ENCODE data around the gene SGSH. TPM values are rescaled to one million over a fixed set of nuclear protein-coding genes. Genes with fewer than 3 reads are reported as not detected.

SGSH gene
- total RNA-seq, 1 donor from 2014 or later = 47.6 TPM

- no peak overlapping the region for H3K27ac ChIP-seq
- no peaks in the 10 kb centered on the region for H3K27me3 ChIP-seq
- intact Hi-C loops (cut with DNase I) = no loop called here
- no peak for TF ChIP-seq POLR2A (IDR thresholded peaks at IDR 0.05)
- no peak for TF ChIP-seq POLR2AphosphoS5 (IDR thresholded peaks at IDR 0.05; ENCODE audit: insufficient read depth in 1 of 2, low read depth in 1 of 2)
- TF ChIP-seq, protein P1, sequence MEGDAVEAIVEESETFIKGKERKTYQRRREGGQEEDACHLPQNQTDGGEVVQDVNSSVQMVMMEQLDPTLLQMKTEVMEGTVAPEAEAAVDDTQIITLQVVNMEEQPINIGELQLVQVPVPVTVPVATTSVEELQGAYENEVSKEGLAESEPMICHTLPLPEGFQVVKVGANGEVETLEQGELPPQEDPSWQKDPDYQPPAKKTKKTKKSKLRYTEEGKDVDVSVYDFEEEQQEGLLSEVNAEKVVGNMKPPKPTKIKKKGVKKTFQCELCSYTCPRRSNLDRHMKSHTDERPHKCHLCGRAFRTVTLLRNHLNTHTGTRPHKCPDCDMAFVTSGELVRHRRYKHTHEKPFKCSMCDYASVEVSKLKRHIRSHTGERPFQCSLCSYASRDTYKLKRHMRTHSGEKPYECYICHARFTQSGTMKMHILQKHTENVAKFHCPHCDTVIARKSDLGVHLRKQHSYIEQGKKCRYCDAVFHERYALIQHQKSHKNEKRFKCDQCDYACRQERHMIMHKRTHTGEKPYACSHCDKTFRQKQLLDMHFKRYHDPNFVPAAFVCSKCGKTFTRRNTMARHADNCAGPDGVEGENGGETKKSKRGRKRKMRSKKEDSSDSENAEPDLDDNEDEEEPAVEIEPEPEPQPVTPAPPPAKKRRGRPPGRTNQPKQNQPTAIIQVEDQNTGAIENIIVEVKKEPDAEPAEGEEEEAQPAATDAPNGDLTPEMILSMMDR (IDR thresholded peaks at IDR 0.05) = no peak
- no peak overlapping the region for H3K4me3 ChIP-seq
- H3K4me1 ChIP-seq = peaks cover 30% of the 10 kb centered on the region
- peaks cover 5 to 30% of the 10 kb centered on the region in 2 donors for H3K36me3 ChIP-seq
- H3K9me3 ChIP-seq = no peaks in the 10 kb centered on the region
- no peak for DNase-seq (ENCODE audit: extremely low spot score in 2 of 2)
Measured at GRCh38 chr17:80216473-80217456, 3.4 kb downstream of the SGSH start.

DNA sequence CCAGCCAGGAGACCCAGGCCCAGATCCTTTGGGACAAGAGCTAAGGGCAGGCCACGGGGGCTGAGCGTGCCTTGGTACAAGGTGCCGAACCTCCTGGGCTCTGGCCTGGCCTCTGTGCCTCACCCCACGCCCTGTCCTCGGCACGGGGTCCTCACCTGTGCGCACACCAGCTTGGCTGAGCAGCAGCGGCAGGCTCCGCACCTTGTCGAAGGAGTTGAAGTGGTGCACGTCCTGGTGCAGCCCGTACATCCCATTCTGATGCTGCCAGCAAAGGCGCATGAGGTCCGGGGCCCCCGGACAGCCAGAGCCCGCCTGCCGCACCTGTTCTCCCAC, 5.3 kb downstream of the SGSH start:
- H3K27me3 ChIP-seq = no peaks in the 10 kb centered on the region
- TF ChIP-seq, protein P1 (IDR thresholded peaks at IDR 0.05) = no peak
- TF ChIP-seq POLR2A (IDR thresholded peaks at IDR 0.05) = no peak
- no peak for TF ChIP-seq POLR2AphosphoS5 (IDR thresholded peaks at IDR 0.05; ENCODE audit: insufficient read depth in 1 of 2, low read depth in 1 of 2)
- intact Hi-C loops (cut with DNase I) = no loop called here
- no peak for DNase-seq (ENCODE audit: extremely low spot score in 2 of 2)
- H3K4me1 ChIP-seq = peaks cover 18% of the 10 kb centered on the region
- H3K9me3 ChIP-seq = no peaks in the 10 kb centered on the region
- H3K4me3 ChIP-seq = no peak overlapping the region
- H3K36me3 ChIP-seq = peaks cover 5 to 46% of the 10 kb centered on the region in 2 donors
- no peak overlapping the region for H3K27ac ChIP-seq

DNA sequence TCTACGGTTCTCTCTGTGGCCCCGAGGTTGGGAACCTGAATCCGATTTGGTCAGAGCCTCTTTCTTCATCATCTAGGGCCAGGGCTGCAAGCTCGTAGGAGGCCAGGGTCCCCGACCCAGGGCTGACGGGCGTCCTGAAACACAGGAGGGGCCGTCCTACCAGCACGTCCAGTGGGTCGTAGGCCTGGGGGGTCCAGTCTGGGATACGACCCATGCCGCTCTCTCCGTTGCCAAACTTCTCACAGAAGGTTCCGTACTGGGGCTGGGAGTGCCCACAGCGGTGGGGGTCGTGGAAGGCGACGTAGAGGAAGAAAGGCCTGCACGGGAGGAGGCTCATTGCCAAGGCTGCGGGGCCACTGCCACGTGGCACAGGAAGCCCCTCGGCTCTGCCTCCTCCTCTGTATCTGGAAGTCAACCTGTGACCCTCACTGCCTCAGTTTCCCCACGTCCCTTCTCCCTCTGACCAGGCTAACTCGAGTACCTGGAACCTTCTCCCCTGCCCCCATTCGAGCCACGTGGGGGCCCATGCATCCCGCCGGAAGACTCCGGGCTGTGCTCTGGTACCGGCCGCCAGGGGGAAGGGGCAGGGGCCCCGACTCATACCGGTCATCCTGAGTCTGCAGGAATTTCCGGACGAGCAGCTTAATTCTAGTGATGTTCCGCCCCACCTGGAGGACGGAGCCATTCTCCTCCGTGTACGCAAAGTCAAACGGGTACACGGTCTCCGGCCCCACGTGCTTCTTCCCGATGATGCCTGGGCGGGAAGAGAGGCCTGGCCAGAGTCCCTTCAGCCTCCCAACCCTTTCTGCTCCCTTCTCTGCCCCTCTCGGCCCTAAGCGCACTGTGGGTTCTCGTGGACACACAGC, 5.9 kb downstream of the SGSH start:
- Histone ChIP-seq H3K27me3 (no peaks in the 10 kb centered on the region), H3K27ac (no peak overlapping the region), H3K36me3 (peaks cover 5 to 52% of the 10 kb centered on the region in 2 donors), H3K9me3 (no peaks in the 10 kb centered on the region), H3K4me3 (no peak overlapping the region), H3K4me1 (peaks cover 12% of the 10 kb centered on the region)
- TF ChIP-seq, protein P1 (IDR thresholded peaks at IDR 0.05) = no peak
- DNase-seq (ENCODE audit: extremely low spot score in 2 of 2) = no peak
- intact Hi-C loops (cut with DNase I) = no loop called here

DNA sequence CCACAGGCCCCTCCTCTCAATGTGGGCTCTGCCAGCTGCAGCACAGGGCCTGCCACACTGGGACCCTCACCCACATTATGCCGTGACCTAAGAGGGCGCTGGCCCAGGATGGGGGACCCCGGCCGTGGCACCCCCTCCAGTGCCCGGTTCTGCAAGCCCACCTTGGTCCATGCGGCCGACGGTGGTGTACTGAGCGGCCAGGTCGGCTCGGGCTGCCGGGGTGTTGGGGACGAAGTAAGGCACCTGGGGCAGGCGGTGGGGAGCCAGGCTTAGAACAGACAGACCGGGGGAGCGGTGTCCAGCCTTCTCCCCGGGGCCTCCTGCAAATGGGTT, 6.5 kb downstream of the SGSH start:
- Histone ChIP-seq H3K27ac (no peak overlapping the region), H3K36me3 (peaks cover 5 to 53% of the 10 kb centered on the region in 2 donors), H3K4me1 (peaks cover 5% of the 10 kb centered on the region), H3K27me3 (no peaks in the 10 kb centered on the region), H3K4me3 (no peak overlapping the region), H3K9me3 (no peaks in the 10 kb centered on the region)
- intact Hi-C loops (cut with DNase I) = no loop called here
- no peak for DNase-seq (ENCODE audit: extremely low spot score in 2 of 2)
- TF ChIP-seq, protein P1 (IDR thresholded peaks at IDR 0.05) = no peak
- TF ChIP-seq POLR2A (IDR thresholded peaks at IDR 0.05) (no peak), POLR2AphosphoS5 (IDR thresholded peaks at IDR 0.05; ENCODE audit: insufficient read depth in 1 of 2, low read depth in 1 of 2) (no peak)

All from vagina (tissue), 2 donors.